Activated CD4-positive, CD25-positive, alpha-beta regulatory T cell treated with anti-CD3 and anti-CD28 coated beads, Interleukin-2, amount 50 U/mL, for 16 hours (primary cell): Measurements from ENCODE around the gene HK3.
A peak's percentile ranks its signal among the peaks of the same experiment; 100 is the strongest.

Source experiments
- DNase-seq: peaks from one replicate; pipeline ENCODE4 v3.0.0-alpha.2; 2020; ENCODE audit warnings: low read depth, low spot score

The HK3 gene

GRCh38 chr5:176849611-176850227, 49.4 kb downstream of the HK3 start:
- no peak for DNase-seq

GRCh38 chr5:176848651-176849050, 50.5 kb downstream of the HK3 start:
- no peak for DNase-seq

- DNase-seq: no peak
Measured at GRCh38 chr5:176847726-176848290, 51.3 kb downstream of the HK3 start.

GRCh38 chr5:176847148-176847547, 52.0 kb downstream of the HK3 start:
- DNase-seq: no peak

- no peak for DNase-seq
Measured at GRCh38 chr5:176846335-176847140, 52.6 kb downstream of the HK3 start.

- no peak for DNase-seq
Measured at GRCh38 chr5:176845392-176845713, 53.8 kb downstream of the HK3 start.

- DNase-seq: no peak
Measured at GRCh38 chr5:176844706-176845391, 54.3 kb downstream of the HK3 start.

GRCh38 chr5:176844281-176844680, 54.9 kb downstream of the HK3 start:
- no peak for DNase-seq

- no peak for DNase-seq
Measured at GRCh38 chr5:176843673-176844072, 55.5 kb downstream of the HK3 start.

- DNase-seq: peak; percentile 24
Measured at GRCh38 chr5:176837707-176838115, 61.4 kb downstream of the HK3 start.

GRCh38 chr5:176836811-176837706, 62.1 kb downstream of the HK3 start:
- no peak for DNase-seq

GRCh38 chr5:176835918-176836317, 63.2 kb downstream of the HK3 start:
- DNase-seq: no peak

- DNase-seq: no peak
Measured at GRCh38 chr5:176833286-176833685, 65.9 kb downstream of the HK3 start.

- DNase-seq: no peak
Measured at GRCh38 chr5:176832162-176832561, 67.0 kb downstream of the HK3 start.

- no peak for DNase-seq
Measured at GRCh38 chr5:176831425-176831824, 67.7 kb downstream of the HK3 start.

GRCh38 chr5:176830995-176831423, 68.1 kb downstream of the HK3 start:
- DNase-seq: no peak
